DOHH2 (cell line): ENCODE measurements around the gene INPPL1.

Experiments
- CTCF ChIP-seq: fragments of 200-600 bp; sonication (generic); IDR thresholded peaks from one replicate; pipeline ENCODE4 v1.5.1; 2014; ENCODE audit warnings: antibody characterized with exemption, mild to moderate bottlenecking, low read depth, low read length; ENCODE audit not compliant: poor library complexity, severe bottlenecking
- EZH2phosphoT487 ChIP-seq: fragments of 200-600 bp; sonication (generic); IDR thresholded peaks from 2 replicates; pipeline ENCODE4 v1.6.1; 2017; ENCODE audit warnings: borderline replicate concordance, mild to moderate bottlenecking, antibody characterized with exemption, low read length, moderate library complexity, mixed read lengths

GRCh38 chr11:72287293-72287692 lies 62.7 kb downstream of the INPPL1 start:
- TF ChIP-seq EZH2phosphoT487, result no peak
- no peak for TF ChIP-seq CTCF
